Colonic mucosa (tissue), 4 donors: ENCODE data around the gene TRIM66. TPM values are rescaled to one million over a fixed set of nuclear protein-coding genes. Genes with fewer than 3 reads are reported as not detected.

ENCODE experiments used
- DNase-seq: peaks from one replicate; pipeline ENCODE4 v3.0.0-alpha.2; 2020
- H3K27ac ChIP-seq: fragments of 200-600 bp; one replicate; pipeline ENCODE4 v1.8.0; 2021
- H3K27me3 ChIP-seq: fragments of 200-600 bp; one replicate; pipeline ENCODE4 v1.8.0; 2021
- H3K36me3 ChIP-seq: fragments of 200-600 bp; one replicate; pipeline ENCODE4 v1.8.0; 2021
- H3K4me1 ChIP-seq: fragments of 200-600 bp; one replicate; pipeline ENCODE4 v1.8.0; 2021; ENCODE audit warnings: mild to moderate bottlenecking
- H3K4me3 ChIP-seq: fragments of 200-600 bp; one replicate; pipeline ENCODE4 v1.8.0; 2021
- H3K9ac ChIP-seq, 2 donors: one replicate each; pipeline ENCODE4 v1.7.0; 2013; ENCODE audit warnings: control low read depth in 2 of 2, low read depth in 2 of 2, low read length in 2 of 2
- H3K9me3 ChIP-seq: fragments of 200-600 bp; one replicate; pipeline ENCODE4 v1.8.0; 2021
- CTCF ChIP-seq: fragments of 200-600 bp; IDR thresholded peaks from one replicate; pipeline ENCODE4 v1.8.0; 2022; ENCODE audit warnings: antibody characterized with exemption, mild to moderate bottlenecking
- intact Hi-C: fragments of 100-400 bp; cut with DNase I; formaldehyde crosslinking; loops from one replicate; pipeline ENCODE4 v1.14.1; 2022
- total RNA-seq, 2 donors: library from RNA; stranded (reverse); fragmentation: NEBNext Ultra II Directional in 1 of 2; extraction: Animal tissue kit (Norgen Biotek cat#: 25700) in 1 of 2; gene quantifications; one replicate each; pipeline ENCODE4 v1.2.1, GENCODE V29; 2021
- donor health status: healthy.
- donor health status: DM: no; HTN: no; CAD: no.
- donor health status: DM: no; HTN: no; CAD: no.

TRIM66 gene
- total RNA-seq, 2 donors from 2014 or later: 5.9 to 10.6 TPM

DNA sequence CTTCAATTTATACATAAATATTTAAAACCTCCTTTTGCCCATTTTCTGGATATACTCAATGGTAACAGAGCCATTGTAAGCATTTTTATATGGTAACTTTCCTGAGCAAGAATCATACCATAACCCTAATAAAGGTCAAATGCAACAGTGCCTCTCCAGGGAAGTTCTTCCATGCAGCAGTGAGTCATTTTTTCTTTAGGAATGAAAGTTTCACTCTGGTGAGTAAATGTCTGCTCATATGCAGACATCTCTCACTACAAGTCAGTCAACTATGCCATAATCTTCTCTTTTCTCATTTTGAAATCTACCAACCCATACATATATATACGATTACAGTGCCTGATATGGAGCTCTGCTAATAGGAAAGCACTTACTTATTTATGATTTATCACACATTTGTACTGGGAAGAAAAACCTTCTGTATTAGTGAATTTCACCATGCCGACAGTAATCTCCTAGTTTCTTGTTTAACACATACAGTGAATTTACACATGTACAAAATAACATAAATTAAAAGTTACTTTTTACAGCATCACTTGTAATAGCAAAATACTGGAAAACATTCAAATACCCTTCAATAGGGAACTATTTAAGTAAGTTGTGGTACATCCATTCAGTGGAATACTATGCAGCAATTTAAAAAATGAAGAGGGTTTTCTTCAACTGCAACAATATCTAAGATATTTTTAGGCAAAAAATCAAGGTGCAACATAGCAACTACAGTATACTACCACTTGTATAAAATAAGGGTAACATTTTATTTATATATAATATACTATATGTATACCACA is 104.5 kb downstream of the TRIM66 start:
- intact Hi-C loops: no loop called here
- no peak overlapping the region for H3K27ac ChIP-seq

DNA sequence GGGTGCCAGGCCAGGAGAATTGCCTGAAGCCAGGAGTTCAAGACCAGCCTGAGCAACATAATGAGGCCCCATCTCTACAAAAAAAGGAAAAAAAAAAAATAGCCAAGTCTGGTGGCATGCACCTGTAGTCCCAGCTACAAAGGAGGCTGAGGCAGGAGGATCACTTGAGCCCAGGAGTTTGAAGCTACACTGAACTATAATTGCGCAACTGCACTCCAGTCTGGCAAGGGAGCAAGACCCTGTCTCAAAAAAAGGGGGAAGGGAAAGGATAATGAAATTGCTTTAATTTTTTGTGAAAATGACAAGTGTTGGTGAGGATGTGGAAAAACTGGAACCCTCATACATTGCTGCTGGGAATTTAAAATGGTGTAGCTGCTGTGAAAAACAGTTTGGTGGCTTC is 107.7 kb downstream of the TRIM66 start:
- TF ChIP-seq CTCF: no peak
- no peak overlapping the region for H3K4me3 ChIP-seq
- no peaks in the 10 kb centered on the region for H3K27me3 ChIP-seq
- no peak overlapping the region for H3K9ac ChIP-seq
- H3K27ac ChIP-seq: no peak overlapping the region
- H3K4me1 ChIP-seq: no peaks in the 10 kb centered on the region
- intact Hi-C loops: no loop called here
- no peaks in the 10 kb centered on the region for H3K36me3 ChIP-seq
- no peak for DNase-seq
- H3K9me3 ChIP-seq: no peaks in the 10 kb centered on the region

More for the DNA sequence above, 104.5 kb downstream of the TRIM66 start:
- Histone ChIP-seq H3K27me3 (no peaks in the 10 kb centered on the region), H3K4me1 (no peaks in the 10 kb centered on the region), H3K4me3 (no peak overlapping the region), H3K9me3 (no peaks in the 10 kb centered on the region), H3K36me3 (no peaks in the 10 kb centered on the region), H3K9ac (no peak overlapping the region)
- no peak for TF ChIP-seq CTCF
- DNase-seq: no peak

DNA sequence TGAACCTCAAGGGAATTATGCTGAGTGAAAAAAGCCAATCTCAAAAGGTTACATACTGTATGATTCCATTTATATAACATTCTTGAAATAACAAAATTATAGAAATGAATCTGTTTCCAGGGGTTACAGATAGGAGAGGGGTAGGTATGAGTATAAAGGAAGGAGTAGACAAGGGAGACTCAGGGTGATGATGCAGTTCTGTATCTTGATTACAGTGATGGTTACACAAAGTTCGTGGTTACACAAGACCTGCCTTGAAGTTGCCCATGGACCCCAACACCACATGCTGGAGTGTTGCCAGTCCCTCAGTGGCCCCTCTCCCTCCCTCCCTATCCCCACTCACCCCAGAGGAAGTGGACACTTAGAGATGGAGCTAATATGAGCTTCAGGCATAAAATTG is 108.7 kb downstream of the TRIM66 start:
- Histone ChIP-seq H3K4me1 (no peaks in the 10 kb centered on the region), H3K9ac (no peak overlapping the region), H3K9me3 (no peaks in the 10 kb centered on the region), H3K27ac (no peak overlapping the region), H3K36me3 (no peaks in the 10 kb centered on the region), H3K4me3 (no peak overlapping the region), H3K27me3 (no peaks in the 10 kb centered on the region)
- no peak for DNase-seq
- intact Hi-C loops: no loop called here
- TF ChIP-seq CTCF: no peak

- DNase-seq: no peak
- no peaks in the 10 kb centered on the region for H3K36me3 ChIP-seq
- H3K9me3 ChIP-seq: no peaks in the 10 kb centered on the region
- H3K27ac ChIP-seq: no peak overlapping the region
- H3K9ac ChIP-seq: no peak overlapping the region
- H3K4me1 ChIP-seq: no peaks in the 10 kb centered on the region
- H3K27me3 ChIP-seq: no peaks in the 10 kb centered on the region
- no peak for TF ChIP-seq CTCF
- H3K4me3 ChIP-seq: no peak overlapping the region
- intact Hi-C loops: no loop called here
These were observed 114.8 kb downstream of the TRIM66 start for GRCh38 chr11:8567602-8568198.

- no peaks in the 10 kb centered on the region for H3K36me3 ChIP-seq
- H3K4me3 ChIP-seq: no peak overlapping the region
- DNase-seq: no peak
- intact Hi-C loops: no loop called here
- H3K4me1 ChIP-seq: no peaks in the 10 kb centered on the region
- H3K27ac ChIP-seq: no peak overlapping the region
- H3K9me3 ChIP-seq: no peaks in the 10 kb centered on the region
- H3K27me3 ChIP-seq: no peaks in the 10 kb centered on the region
- peak; percentile 73 for TF ChIP-seq CTCF
- no peak overlapping the region for H3K9ac ChIP-seq
These were observed 115.8 kb downstream of the TRIM66 start for GRCh38 chr11:8566613-8567210.
